Neural cell (in vitro differentiated cells): ENCODE measurements around the gene HBQ1.

Source experiments
- EZH2 ChIP-seq: fragments of 200-600, 300-800 bp; shearing (Covaris generic), sonication (generic); IDR thresholded peaks from 2 replicates; pipeline ENCODE4 v1.6.1; 2014; ENCODE audit warnings: antibody characterized with exemption, low read length, borderline replicate concordance, mild to moderate bottlenecking; ENCODE audit not compliant: insufficient read depth, poor library complexity, severe bottlenecking
- POLR2AphosphoS5 ChIP-seq: IDR thresholded peaks from 2 replicates; pipeline ENCODE4 v1.6.1; 2012
- TAF1 ChIP-seq: IDR thresholded peaks from 2 replicates; pipeline ENCODE4 v1.6.1; 2012; ENCODE audit warnings: low read depth
- TF ChIP-seq, protein P1 (sequence below): fragments of 450-650 bp; IDR thresholded peaks from 2 replicates; pipeline ENCODE4 v1.5.1; 2014; ENCODE audit warnings: antibody characterized with exemption, mild to moderate bottlenecking, moderate library complexity; ENCODE audit not compliant: poor library complexity, severe bottlenecking

DNA sequence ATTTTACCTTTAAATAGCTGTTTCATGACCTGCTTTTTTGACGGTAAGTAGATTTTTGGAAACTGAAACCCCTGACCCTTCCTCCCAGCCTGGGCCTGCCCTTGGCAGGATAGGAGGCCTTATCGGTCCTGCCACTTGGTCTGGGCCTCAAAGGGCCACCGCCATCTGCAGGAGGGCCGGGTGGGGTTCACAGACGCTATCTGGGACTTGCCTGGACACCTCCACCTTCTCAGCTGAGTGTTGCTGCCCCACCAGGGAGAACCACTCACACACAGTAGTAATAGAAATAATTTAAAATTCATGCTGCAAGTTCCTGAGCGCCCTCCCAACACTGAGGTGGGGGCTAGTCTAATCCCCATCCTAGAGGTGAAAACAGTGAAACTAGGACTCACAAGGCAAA lies 37.2 kb upstream of the HBQ1 start:
- TF ChIP-seq, protein P1, sequence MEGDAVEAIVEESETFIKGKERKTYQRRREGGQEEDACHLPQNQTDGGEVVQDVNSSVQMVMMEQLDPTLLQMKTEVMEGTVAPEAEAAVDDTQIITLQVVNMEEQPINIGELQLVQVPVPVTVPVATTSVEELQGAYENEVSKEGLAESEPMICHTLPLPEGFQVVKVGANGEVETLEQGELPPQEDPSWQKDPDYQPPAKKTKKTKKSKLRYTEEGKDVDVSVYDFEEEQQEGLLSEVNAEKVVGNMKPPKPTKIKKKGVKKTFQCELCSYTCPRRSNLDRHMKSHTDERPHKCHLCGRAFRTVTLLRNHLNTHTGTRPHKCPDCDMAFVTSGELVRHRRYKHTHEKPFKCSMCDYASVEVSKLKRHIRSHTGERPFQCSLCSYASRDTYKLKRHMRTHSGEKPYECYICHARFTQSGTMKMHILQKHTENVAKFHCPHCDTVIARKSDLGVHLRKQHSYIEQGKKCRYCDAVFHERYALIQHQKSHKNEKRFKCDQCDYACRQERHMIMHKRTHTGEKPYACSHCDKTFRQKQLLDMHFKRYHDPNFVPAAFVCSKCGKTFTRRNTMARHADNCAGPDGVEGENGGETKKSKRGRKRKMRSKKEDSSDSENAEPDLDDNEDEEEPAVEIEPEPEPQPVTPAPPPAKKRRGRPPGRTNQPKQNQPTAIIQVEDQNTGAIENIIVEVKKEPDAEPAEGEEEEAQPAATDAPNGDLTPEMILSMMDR: no peak
- TF ChIP-seq EZH2 (no peak), TAF1 (no peak), POLR2AphosphoS5 (no peak)
